Measurements from ENCODE around the gene LTBP1. TPM values are rescaled to one million over a fixed set of nuclear protein-coding genes. Genes with fewer than 3 reads are reported as not detected.

The LTBP1 gene
- total and polyA plus RNA-seq, 2 experiments from 2014 or later, result 15.7 to 49.8 TPM

DNA sequence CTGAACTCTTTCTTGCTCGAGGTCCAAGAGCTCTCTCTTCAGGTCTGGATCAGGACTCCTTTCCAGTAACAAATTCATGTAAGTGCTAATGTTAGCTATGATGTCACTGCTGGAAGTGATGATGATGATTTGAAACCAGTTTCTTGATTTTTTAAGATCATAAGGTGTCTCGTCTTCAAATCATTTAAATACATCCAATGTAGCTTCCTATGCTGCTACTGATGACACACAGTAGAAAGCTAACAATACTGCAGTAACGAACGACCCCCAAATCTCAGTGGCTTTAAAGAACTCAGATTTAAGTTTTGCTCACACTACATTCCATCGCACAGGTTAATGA is 13.0 kb upstream of the LTBP1 start:
- ATAC-seq (no peak), DNase-seq (ENCODE audit: low spot score) (no peak)
- Histone ChIP-seq H3K36me3 (ENCODE audit: insufficient read depth) (no peaks in the 10 kb centered on the region), H4K20me1 (replicated peaks; ENCODE audit: insufficient read depth) (no peaks in the 10 kb centered on the region), H3K27me3 (ENCODE audit: insufficient read depth) (no peaks in the 10 kb centered on the region), H3K4me3 (no peak overlapping the region), H3K9me2 (ENCODE audit: insufficient read depth) (no peaks in the 10 kb centered on the region), H2AFZ (no peak overlapping the region), H3K4me1 (ENCODE audit: insufficient read depth) (peaks cover 36% of the 10 kb centered on the region), H3K4me2 (no peak overlapping the region), H3K79me2 (replicated peaks; ENCODE audit: insufficient read depth) (no peaks in the 10 kb centered on the region), H3F3A (replicated peaks; ENCODE audit: low read depth) (no peaks in the 10 kb centered on the region), H3K27ac (ENCODE audit: low read depth) (no peak overlapping the region)
- Mint-ChIP-seq H3K4me3 (no peak overlapping the region), H3K27me3 (ENCODE audit: insufficient read depth, low read depth, poor library complexity) (peaks cover 4% of the 10 kb centered on the region), H3K27ac (no peak overlapping the region), H3K9me3 (no peaks in the 10 kb centered on the region), H3K4me1 (peaks cover 57% of the 10 kb centered on the region), H3K36me3 (ENCODE audit: low read depth) (no peaks in the 10 kb centered on the region; the same call in 2 of the 3 replicates)
- TF ChIP-seq, protein P1, sequence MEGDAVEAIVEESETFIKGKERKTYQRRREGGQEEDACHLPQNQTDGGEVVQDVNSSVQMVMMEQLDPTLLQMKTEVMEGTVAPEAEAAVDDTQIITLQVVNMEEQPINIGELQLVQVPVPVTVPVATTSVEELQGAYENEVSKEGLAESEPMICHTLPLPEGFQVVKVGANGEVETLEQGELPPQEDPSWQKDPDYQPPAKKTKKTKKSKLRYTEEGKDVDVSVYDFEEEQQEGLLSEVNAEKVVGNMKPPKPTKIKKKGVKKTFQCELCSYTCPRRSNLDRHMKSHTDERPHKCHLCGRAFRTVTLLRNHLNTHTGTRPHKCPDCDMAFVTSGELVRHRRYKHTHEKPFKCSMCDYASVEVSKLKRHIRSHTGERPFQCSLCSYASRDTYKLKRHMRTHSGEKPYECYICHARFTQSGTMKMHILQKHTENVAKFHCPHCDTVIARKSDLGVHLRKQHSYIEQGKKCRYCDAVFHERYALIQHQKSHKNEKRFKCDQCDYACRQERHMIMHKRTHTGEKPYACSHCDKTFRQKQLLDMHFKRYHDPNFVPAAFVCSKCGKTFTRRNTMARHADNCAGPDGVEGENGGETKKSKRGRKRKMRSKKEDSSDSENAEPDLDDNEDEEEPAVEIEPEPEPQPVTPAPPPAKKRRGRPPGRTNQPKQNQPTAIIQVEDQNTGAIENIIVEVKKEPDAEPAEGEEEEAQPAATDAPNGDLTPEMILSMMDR (conservative IDR thresholded peaks at IDR 0.05; ENCODE audit: low read depth in 2 of 2), result no peak
- TF ChIP-seq EZH2phosphoT487 (IDR thresholded peaks at IDR 0.05; ENCODE audit: unreplicated experiment), result no peak
- TF ChIP-seq EZH2 (IDR thresholded peaks at IDR 0.05; ENCODE audit: low read depth, unreplicated experiment), result no peak
- TF ChIP-seq, protein P2, sequence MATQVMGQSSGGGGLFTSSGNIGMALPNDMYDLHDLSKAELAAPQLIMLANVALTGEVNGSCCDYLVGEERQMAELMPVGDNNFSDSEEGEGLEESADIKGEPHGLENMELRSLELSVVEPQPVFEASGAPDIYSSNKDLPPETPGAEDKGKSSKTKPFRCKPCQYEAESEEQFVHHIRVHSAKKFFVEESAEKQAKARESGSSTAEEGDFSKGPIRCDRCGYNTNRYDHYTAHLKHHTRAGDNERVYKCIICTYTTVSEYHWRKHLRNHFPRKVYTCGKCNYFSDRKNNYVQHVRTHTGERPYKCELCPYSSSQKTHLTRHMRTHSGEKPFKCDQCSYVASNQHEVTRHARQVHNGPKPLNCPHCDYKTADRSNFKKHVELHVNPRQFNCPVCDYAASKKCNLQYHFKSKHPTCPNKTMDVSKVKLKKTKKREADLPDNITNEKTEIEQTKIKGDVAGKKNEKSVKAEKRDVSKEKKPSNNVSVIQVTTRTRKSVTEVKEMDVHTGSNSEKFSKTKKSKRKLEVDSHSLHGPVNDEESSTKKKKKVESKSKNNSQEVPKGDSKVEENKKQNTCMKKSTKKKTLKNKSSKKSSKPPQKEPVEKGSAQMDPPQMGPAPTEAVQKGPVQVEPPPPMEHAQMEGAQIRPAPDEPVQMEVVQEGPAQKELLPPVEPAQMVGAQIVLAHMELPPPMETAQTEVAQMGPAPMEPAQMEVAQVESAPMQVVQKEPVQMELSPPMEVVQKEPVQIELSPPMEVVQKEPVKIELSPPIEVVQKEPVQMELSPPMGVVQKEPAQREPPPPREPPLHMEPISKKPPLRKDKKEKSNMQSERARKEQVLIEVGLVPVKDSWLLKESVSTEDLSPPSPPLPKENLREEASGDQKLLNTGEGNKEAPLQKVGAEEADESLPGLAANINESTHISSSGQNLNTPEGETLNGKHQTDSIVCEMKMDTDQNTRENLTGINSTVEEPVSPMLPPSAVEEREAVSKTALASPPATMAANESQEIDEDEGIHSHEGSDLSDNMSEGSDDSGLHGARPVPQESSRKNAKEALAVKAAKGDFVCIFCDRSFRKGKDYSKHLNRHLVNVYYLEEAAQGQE (IDR thresholded peaks at IDR 0.05; ENCODE audit: unreplicated experiment), result no peak
- no peak for TF ChIP-seq JUNB (IDR thresholded peaks at IDR 0.05; ENCODE audit: unreplicated experiment)
- no peak for TF ChIP-seq ZNF114 (CRISPR knock-in tag; IDR thresholded peaks at IDR 0.05)
- TF ChIP-seq STAT1 (IDR thresholded peaks at IDR 0.05; ENCODE audit: unreplicated experiment), result no peak
- no peak for TF ChIP-seq ZNF331 (CRISPR knock-in tag; IDR thresholded peaks at IDR 0.05; ENCODE audit: low read depth)
- TF ChIP-seq, protein P3, sequence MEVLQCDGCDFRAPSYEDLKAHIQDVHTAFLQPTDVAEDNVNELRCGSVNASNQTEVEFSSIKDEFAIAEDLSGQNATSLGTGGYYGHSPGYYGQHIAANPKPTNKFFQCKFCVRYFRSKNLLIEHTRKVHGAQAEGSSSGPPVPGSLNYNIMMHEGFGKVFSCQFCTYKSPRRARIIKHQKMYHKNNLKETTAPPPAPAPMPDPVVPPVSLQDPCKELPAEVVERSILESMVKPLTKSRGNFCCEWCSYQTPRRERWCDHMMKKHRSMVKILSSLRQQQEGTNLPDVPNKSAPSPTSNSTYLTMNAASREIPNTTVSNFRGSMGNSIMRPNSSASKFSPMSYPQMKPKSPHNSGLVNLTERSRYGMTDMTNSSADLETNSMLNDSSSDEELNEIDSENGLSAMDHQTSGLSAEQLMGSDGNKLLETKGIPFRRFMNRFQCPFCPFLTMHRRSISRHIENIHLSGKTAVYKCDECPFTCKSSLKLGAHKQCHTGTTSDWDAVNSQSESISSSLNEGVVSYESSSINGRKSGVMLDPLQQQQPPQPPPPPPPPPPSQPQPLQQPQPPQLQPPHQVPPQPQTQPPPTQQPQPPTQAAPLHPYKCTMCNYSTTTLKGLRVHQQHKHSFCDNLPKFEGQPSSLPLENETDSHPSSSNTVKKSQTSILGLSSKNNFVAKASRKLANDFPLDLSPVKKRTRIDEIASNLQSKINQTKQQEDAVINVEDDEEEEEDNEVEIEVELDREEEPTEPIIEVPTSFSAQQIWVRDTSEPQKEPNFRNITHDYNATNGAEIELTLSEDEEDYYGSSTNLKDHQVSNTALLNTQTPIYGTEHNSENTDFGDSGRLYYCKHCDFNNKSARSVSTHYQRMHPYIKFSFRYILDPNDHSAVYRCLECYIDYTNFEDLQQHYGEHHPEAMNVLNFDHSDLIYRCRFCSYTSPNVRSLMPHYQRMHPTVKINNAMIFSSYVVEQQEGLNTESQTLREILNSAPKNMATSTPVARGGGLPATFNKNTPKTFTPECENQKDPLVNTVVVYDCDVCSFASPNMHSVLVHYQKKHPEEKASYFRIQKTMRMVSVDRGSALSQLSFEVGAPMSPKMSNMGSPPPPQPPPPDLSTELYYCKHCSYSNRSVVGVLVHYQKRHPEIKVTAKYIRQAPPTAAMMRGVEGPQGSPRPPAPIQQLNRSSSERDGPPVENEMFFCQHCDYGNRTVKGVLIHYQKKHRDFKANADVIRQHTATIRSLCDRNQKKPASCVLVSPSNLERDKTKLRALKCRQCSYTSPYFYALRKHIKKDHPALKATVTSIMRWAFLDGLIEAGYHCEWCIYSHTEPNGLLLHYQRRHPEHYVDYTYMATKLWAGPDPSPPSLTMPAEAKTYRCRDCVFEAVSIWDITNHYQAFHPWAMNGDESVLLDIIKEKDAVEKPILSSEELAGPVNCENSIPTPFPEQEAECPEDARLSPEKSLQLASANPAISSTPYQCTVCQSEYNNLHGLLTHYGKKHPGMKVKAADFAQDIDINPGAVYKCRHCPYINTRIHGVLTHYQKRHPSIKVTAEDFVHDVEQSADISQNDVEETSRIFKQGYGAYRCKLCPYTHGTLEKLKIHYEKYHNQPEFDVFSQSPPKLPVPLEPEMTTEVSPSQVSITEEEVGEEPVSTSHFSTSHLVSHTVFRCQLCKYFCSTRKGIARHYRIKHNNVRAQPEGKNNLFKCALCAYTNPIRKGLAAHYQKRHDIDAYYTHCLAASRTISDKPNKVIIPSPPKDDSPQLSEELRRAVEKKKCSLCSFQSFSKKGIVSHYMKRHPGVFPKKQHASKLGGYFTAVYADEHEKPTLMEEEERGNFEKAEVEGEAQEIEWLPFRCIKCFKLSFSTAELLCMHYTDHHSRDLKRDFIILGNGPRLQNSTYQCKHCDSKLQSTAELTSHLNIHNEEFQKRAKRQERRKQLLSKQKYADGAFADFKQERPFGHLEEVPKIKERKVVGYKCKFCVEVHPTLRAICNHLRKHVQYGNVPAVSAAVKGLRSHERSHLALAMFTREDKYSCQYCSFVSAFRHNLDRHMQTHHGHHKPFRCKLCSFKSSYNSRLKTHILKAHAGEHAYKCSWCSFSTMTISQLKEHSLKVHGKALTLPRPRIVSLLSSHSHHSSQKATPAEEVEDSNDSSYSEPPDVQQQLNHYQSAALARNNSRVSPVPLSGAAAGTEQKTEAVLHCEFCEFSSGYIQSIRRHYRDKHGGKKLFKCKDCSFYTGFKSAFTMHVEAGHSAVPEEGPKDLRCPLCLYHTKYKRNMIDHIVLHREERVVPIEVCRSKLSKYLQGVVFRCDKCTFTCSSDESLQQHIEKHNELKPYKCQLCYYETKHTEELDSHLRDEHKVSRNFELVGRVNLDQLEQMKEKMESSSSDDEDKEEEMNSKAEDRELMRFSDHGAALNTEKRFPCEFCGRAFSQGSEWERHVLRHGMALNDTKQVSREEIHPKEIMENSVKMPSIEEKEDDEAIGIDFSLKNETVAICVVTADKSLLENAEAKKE (CRISPR knock-in tag; IDR thresholded peaks at IDR 0.05), result no peak
- no peak for TF ChIP-seq CREB1 (CRISPR knock-in tag; IDR thresholded peaks at IDR 0.05; ENCODE audit: low read depth)
- no peak for TF ChIP-seq POLR2AphosphoS5 (IDR thresholded peaks at IDR 0.05; ENCODE audit: low read depth)
- TF ChIP-seq NANOG (IDR thresholded peaks at IDR 0.05; ENCODE audit: borderline replicate concordance), result no peak
- TF ChIP-seq, protein P4, sequence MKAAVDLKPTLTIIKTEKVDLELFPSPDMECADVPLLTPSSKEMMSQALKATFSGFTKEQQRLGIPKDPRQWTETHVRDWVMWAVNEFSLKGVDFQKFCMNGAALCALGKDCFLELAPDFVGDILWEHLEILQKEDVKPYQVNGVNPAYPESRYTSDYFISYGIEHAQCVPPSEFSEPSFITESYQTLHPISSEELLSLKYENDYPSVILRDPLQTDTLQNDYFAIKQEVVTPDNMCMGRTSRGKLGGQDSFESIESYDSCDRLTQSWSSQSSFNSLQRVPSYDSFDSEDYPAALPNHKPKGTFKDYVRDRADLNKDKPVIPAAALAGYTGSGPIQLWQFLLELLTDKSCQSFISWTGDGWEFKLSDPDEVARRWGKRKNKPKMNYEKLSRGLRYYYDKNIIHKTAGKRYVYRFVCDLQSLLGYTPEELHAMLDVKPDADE (IDR thresholded peaks at IDR 0.05), result no peak

Data from GM23338 (cell line).